K562 (cell line): ENCODE data around the gene FAM98C. TPM values are rescaled to one million over a fixed set of nuclear protein-coding genes. Genes with fewer than 3 reads are reported as not detected.

ENCODE experiments used
- ARHGAP35 ChIP-seq: fragments of 450-650 bp; IDR thresholded peaks from 2 replicates; pipeline ENCODE4 v1.6.1; 2018; ENCODE audit not compliant: partially characterized antibody
- C11orf30 ChIP-seq: fragments of 450-650 bp; IDR thresholded peaks from 2 replicates; pipeline ENCODE4 v1.6.1; 2016; ENCODE audit warnings: low read depth, mild to moderate bottlenecking
- CBFA2T3 ChIP-seq: fragments of 450-650 bp; IDR thresholded peaks from 2 replicates; pipeline ENCODE4 v1.6.1; 2017
- ETV1 ChIP-seq: fragments of 450-650 bp; conservative IDR thresholded peaks from 2 replicates; pipeline ENCODE4 v1.6.1; 2016; ENCODE audit warnings: missing genetic modification characterization, control low read depth, low read depth, missing compliant biosample characterization
- FOXA1 ChIP-seq: fragments of 450-650 bp; IDR thresholded peaks from 2 replicates; pipeline ENCODE4 v1.6.1; 2016; ENCODE audit warnings: mild to moderate bottlenecking, borderline replicate concordance
- GABPB1 ChIP-seq: sonication (generic); formaldehyde crosslinking; IDR thresholded peaks from 2 replicates; pipeline ENCODE4 v1.8.0; 2022; ENCODE audit warnings: mild to moderate bottlenecking, missing genetic modification reagents
- GATA2 ChIP-seq: sonication (generic); formaldehyde crosslinking; IDR thresholded peaks from 2 replicates; pipeline ENCODE4 v1.4.0; 2020; ENCODE audit warnings: mild to moderate bottlenecking, missing genetic modification reagents
- JUNB ChIP-seq: fragments of 450-650 bp; formaldehyde crosslinking; conservative IDR thresholded peaks from 2 replicates; pipeline ENCODE4 v1.4.0; 2020; ENCODE audit warnings: mild to moderate bottlenecking
- KDM5B ChIP-seq: fragments of 200-600 bp; sonication (generic); IDR thresholded peaks from 2 replicates; pipeline ENCODE4 v1.6.1; 2012; ENCODE audit warnings: low read depth, mild to moderate bottlenecking, moderate library complexity, low read length, control low read depth, inconsistent platforms; ENCODE audit not compliant: insufficient replicate concordance
- LCOR ChIP-seq: sonication (generic); formaldehyde crosslinking; IDR thresholded peaks from 2 replicates; pipeline ENCODE4 v1.8.0; 2022; ENCODE audit warnings: mild to moderate bottlenecking, missing genetic modification reagents
- NBN ChIP-seq: fragments of 450-650 bp; IDR thresholded peaks from 2 replicates; pipeline ENCODE4 v1.6.1; 2016; ENCODE audit warnings: low read depth, mild to moderate bottlenecking
- NUFIP1 ChIP-seq: fragments of 450-650 bp; IDR thresholded peaks from 2 replicates; pipeline ENCODE4 v1.6.1; 2018; ENCODE audit not compliant: partially characterized antibody
- PHF20 ChIP-seq: fragments of 450-650 bp; IDR thresholded peaks from 2 replicates; pipeline ENCODE4 v1.6.1; 2018; ENCODE audit not compliant: partially characterized antibody
- RBBP5 ChIP-seq: fragments of 200-600 bp; sonication (generic); IDR thresholded peaks from 2 replicates; pipeline ENCODE4 v1.6.1; 2012; ENCODE audit warnings: borderline replicate concordance, mild to moderate bottlenecking, low read length, control low read depth, inconsistent platforms; ENCODE audit not compliant: insufficient read depth, poor library complexity, severe bottlenecking
- TCF7L2 ChIP-seq: fragments of 150-350 bp; IDR thresholded peaks from 2 replicates; pipeline ENCODE4 v1.6.1; 2016; ENCODE audit warnings: low read depth, mild to moderate bottlenecking, low read length, moderate library complexity
- TRIM28 ChIP-seq: fragments of 450-650 bp; IDR thresholded peaks from 2 replicates; pipeline ENCODE4 v1.6.1; 2017
- ZBTB7A ChIP-seq: IDR thresholded peaks from 2 replicates; pipeline ENCODE4 v1.6.1; 2011; ENCODE audit warnings: low read depth, mild to moderate bottlenecking, low read length, moderate library complexity, borderline replicate concordance; ENCODE audit not compliant: control insufficient read depth
- ZNF431 ChIP-seq: sonication (generic); formaldehyde crosslinking; IDR thresholded peaks from 2 replicates; pipeline ENCODE4 v1.8.0; 2022; ENCODE audit warnings: mild to moderate bottlenecking, missing genetic modification reagents
- ZNF445 ChIP-seq: fragments of 250-450 bp; sonication (Bioruptor Pico); IDR thresholded peaks from 2 replicates; pipeline ENCODE4 v1.4.0; 2020; ENCODE audit warnings: low read depth, mild to moderate bottlenecking, moderate library complexity
- ZNF696 ChIP-seq: fragments of 250-450 bp; sonication (Bioruptor Pico); conservative IDR thresholded peaks from 2 replicates; pipeline ENCODE4 v1.4.0; 2020; ENCODE audit warnings: mild to moderate bottlenecking, moderate library complexity
- ZSCAN29 ChIP-seq: fragments of 450-650 bp; IDR thresholded peaks from 2 replicates; pipeline ENCODE4 v1.6.1; 2017
- polyA plus RNA-seq, 8 experiments: library from polyadenylated mRNA; depleted of rRNA in 4 of 8; stranded (reverse) in 5 of 8; unstranded in 3 of 8; fragments of >200 nt; fragmentation: Nextera tagmentation in 2 of 8; fragmentation: Illumina TruSeq in 1 of 8; extraction: Ambion mirVana in 2 of 8; extraction: Trizol in 1 of 8; gene quantifications; 2 replicates each; pipeline versions ENCODE4 v1.2.1 to v1.2.3, GENCODE V29; 2011 to 2014; ENCODE audit warnings: inconsistent platforms in 1 of 8, missing spikeins in 1 of 8
- total RNA-seq, 7 experiments: library from RNA; depleted of rRNA in 6 of 7; stranded (reverse); fragments of >200 nt in 6 of 7; fragmentation: Illumina TruSeq in 2 of 7; extraction: Trizol in 2 of 7; gene quantifications; 2 replicates each; pipeline versions ENCODE4 v1.2.1 to v1.2.3, GENCODE V29; 2011 to 2021; ENCODE audit warnings: low replicate concordance in 1 of 7
- TF ChIP-seq, protein P1 (sequence below), 3 experiments: fragments of 200-800 bp in 1 of 3; sonication (Bioruptor generic) in 1 of 3; sonication (generic) in 1 of 3; formaldehyde crosslinking in 1 of 3; IDR thresholded peaks; 2 replicates each; pipeline versions ENCODE4 v1.6.1 to v1.8.0; 2016 to 2022; ENCODE audit warnings: mild to moderate bottlenecking in 2 of 3, missing compliant biosample characterization in 2 of 3, missing genetic modification characterization in 2 of 3, missing genetic modification reagents in 1 of 3
- TF ChIP-seq, protein P2 (sequence below), 2 experiments: fragments of 450-650 bp; IDR thresholded peaks; 2 replicates each; pipeline ENCODE4 v1.6.1; 2016
- TF ChIP-seq, protein P3 (sequence below): fragments of 250-450 bp; sonication (Bioruptor Pico); IDR thresholded peaks from 2 replicates; pipeline ENCODE4 v1.5.0; 2021; ENCODE audit warnings: mild to moderate bottlenecking, borderline replicate concordance

Gene FAM98C
- total and polyA plus RNA-seq, 9 of the 15 experiments (the other 6 are each of a cell fraction or from before 2014, with no cell fraction given) = 1.7 to 43.8 (median 13.7) TPM

DNA sequence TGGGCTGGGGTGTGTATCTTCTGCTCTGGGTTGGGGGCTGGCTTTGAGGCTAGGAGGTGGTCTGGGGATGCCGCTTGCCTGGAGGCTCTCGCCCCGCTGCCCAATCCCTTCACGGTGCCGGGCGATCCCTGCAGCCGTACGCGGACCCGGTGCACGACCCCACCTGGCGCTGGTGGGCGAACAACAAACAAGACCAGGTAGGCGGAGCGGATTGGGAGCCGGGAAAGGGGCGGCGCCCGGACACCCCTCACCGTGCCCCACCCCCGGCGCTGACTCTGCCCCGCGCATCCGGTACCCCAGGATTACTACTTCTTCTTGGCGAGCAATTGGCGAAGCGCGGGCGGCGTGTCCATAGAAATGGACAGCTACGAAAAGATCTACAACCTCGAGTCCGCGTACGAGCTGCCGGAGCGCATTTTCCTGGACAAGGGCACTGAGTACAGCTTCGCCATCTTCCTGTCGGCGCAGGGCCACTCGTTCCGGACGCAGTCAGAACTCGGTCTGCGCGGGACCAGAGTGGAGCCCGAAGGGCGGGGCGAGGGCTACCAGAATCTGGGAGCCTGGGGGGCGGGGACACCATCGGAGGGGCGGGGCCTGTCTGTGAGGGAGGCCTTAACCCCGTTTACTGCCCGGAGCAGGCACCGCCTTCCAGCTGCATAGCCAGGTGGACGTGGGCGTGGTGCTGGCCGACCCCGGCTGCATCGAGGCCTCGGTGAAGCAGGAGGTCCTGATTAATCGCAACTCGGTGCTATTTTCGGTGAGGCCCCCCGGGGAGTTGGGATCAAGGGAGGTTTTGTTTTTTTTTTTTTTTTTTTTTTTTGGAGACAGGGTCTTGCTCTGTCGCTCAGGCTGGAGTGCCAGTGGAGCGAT is 40.6 kb upstream of the FAM98C start (continued):
- TF ChIP-seq, protein P1, sequence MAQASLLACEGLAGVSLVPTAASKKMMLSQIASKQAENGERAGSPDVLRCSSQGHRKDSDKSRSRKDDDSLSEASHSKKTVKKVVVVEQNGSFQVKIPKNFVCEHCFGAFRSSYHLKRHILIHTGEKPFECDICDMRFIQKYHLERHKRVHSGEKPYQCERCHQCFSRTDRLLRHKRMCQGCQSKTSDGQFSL (CRISPR knock-in tag; IDR thresholded peaks at IDR 0.05) = 0 out of 2 replicates have a peak, but pooled peaks have one; percentile 43
- TF ChIP-seq, protein P1 (tag; IDR thresholded peaks at IDR 0.05) = no peak
- TF ChIP-seq ZSCAN29 = no peak
- peak; percentile 31 for TF ChIP-seq KDM5B
- TF ChIP-seq ZNF431 = 0 out of 2 replicates have a peak, but pooled peaks have one; percentile 41
- no peak for TF ChIP-seq PHF20
- TF ChIP-seq GATA2 (CRISPR knock-in tag) = no peak
- TF ChIP-seq JUNB (CRISPR knock-in tag) = no peak
- TF ChIP-seq TRIM28 = no peak
- no peak for TF ChIP-seq C11orf30
- no peak for TF ChIP-seq NUFIP1
- TF ChIP-seq NBN = 0 out of 2 replicates have a peak, but pooled peaks have one; percentile 9
- TF ChIP-seq ZNF445 (CRISPR knock-in tag) = no peak
- TF ChIP-seq ETV1 (tag) = peak; percentile 52; the same call in 1 of the 2 replicates
- TF ChIP-seq ARHGAP35 = no peak
- no peak for TF ChIP-seq GABPB1 (CRISPR knock-in tag)
- TF ChIP-seq TCF7L2 = no peak
- no peak for TF ChIP-seq RBBP5
- TF ChIP-seq, protein P2, sequence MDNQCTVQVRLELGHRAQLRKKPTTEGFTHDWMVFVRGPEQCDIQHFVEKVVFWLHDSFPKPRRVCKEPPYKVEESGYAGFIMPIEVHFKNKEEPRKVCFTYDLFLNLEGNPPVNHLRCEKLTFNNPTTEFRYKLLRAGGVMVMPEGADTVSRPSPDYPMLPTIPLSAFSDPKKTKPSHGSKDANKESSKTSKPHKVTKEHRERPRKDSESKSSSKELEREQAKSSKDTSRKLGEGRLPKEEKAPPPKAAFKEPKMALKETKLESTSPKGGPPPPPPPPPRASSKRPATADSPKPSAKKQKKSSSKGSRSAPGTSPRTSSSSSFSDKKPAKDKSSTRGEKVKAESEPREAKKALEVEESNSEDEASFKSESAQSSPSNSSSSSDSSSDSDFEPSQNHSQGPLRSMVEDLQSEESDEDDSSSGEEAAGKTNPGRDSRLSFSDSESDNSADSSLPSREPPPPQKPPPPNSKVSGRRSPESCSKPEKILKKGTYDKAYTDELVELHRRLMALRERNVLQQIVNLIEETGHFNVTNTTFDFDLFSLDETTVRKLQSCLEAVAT (IDR thresholded peaks at IDR 0.05) = no peak
- TF ChIP-seq, protein P3, sequence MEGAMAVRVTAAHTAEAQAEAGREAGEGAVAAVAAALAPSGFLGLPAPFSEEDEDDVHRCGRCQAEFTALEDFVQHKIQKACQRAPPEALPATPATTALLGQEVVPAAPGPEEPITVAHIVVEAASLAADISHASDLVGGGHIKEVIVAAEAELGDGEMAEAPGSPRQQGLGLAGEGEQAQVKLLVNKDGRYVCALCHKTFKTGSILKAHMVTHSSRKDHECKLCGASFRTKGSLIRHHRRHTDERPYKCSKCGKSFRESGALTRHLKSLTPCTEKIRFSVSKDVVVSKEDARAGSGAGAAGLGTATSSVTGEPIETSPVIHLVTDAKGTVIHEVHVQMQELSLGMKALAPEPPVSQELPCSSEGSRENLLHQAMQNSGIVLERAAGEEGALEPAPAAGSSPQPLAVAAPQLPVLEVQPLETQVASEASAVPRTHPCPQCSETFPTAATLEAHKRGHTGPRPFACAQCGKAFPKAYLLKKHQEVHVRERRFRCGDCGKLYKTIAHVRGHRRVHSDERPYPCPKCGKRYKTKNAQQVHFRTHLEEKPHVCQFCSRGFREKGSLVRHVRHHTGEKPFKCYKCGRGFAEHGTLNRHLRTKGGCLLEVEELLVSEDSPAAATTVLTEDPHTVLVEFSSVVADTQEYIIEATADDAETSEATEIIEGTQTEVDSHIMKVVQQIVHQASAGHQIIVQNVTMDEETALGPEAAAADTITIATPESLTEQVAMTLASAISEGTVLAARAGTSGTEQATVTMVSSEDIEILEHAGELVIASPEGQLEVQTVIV (CRISPR knock-in tag) = no peak
- TF ChIP-seq FOXA1 = no peak
- peak; percentile 79 for TF ChIP-seq ZBTB7A
- no peak for TF ChIP-seq ZNF696 (CRISPR knock-in tag)
- TF ChIP-seq CBFA2T3 = peak; percentile 52; the same call in 1 of the 2 replicates
- TF ChIP-seq LCOR (CRISPR knock-in tag) = no peak
